WTC11 (cell line): Measurements from ENCODE around the gene RETN. TPM values are rescaled to one million over a fixed set of nuclear protein-coding genes. Genes with fewer than 3 reads are reported as not detected.

Experiments
- ATAC-seq: fragments of 200-7000 bp; cut with Tn5 transposase; 2 replicates; pipeline ENCODE4 v1.10.0; 2021; ENCODE audit warnings: mild to moderate bottlenecking, moderate library complexity
- CTCF ChIA-PET: fragments of 300-600 bp; sonication (Branson Sonifier 250); formaldehyde crosslinking; loops from one replicate; lab custom pipeline; 2021; ENCODE audit warnings: antibody characterized with exemption; lab: Charles Lee
- POLR2A ChIA-PET: fragments of 350-600 bp; sonication (Branson Sonifier 250); formaldehyde crosslinking; loops from one replicate; lab custom pipeline; 2021; ENCODE audit warnings: antibody characterized with exemption; lab: Charles Lee
- DNase-seq: peaks from one replicate; pipeline ENCODE4 v3.0.0; 2021; ENCODE audit warnings: low spot score
- H3K27ac Mint-ChIP-seq: 2 replicates; pipeline ENCODE4 v1.8.0; 2021; ENCODE audit warnings: mixed read lengths
- H3K27me3 Mint-ChIP-seq: 2 replicates; pipeline ENCODE4 v1.8.0; 2021; ENCODE audit warnings: low read depth, mild to moderate bottlenecking, moderate library complexity, mixed read lengths
- H3K36me3 Mint-ChIP-seq: 2 replicates; pipeline ENCODE4 v1.8.0; 2021; ENCODE audit warnings: mixed read lengths
- H3K4me1 Mint-ChIP-seq: 2 replicates; pipeline ENCODE4 v1.8.0; 2022; ENCODE audit warnings: mixed read lengths
- H3K4me3 Mint-ChIP-seq: 2 replicates; pipeline ENCODE4 v1.8.0; 2021; ENCODE audit warnings: mild to moderate bottlenecking, moderate library complexity, mixed read lengths
- H3K9me3 Mint-ChIP-seq: 2 replicates; pipeline ENCODE4 v1.8.0; 2021; ENCODE audit warnings: mixed read lengths
- AFF4 ChIP-seq: sonication (generic); formaldehyde crosslinking; IDR thresholded peaks from 2 replicates; pipeline ENCODE4 v1.8.1; 2023; ENCODE audit warnings: mild to moderate bottlenecking, missing genetic modification reagents, borderline replicate concordance
- ATF1 ChIP-seq: sonication (generic); formaldehyde crosslinking; IDR thresholded peaks from 2 replicates; pipeline ENCODE4 v1.8.1; 2023; ENCODE audit warnings: mild to moderate bottlenecking, moderate library complexity, missing genetic modification reagents
- FOXJ3 ChIP-seq: sonication (generic); formaldehyde crosslinking; IDR thresholded peaks from 2 replicates; pipeline ENCODE4 v1.9.0; 2021; ENCODE audit warnings: missing genetic modification reagents, mild to moderate bottlenecking, borderline replicate concordance
- IRF1 ChIP-seq: sonication (generic); formaldehyde crosslinking; IDR thresholded peaks from 2 replicates; pipeline ENCODE4 v1.8.0; 2023; ENCODE audit warnings: missing genetic modification reagents
- OVOL2 ChIP-seq: fragments of 250-450 bp; sonication (Bioruptor Pico); IDR thresholded peaks from 2 replicates; pipeline ENCODE4 v1.9.0; 2021; ENCODE audit warnings: mild to moderate bottlenecking, borderline replicate concordance
- ZNF219 ChIP-seq: sonication (generic); formaldehyde crosslinking; IDR thresholded peaks from 2 replicates; pipeline ENCODE4 v1.8.0; 2023; ENCODE audit warnings: missing genetic modification reagents, mild to moderate bottlenecking, borderline replicate concordance
- ZNF416 ChIP-seq: fragments of 250-450 bp; sonication (Bioruptor Pico); IDR thresholded peaks from 2 replicates; pipeline ENCODE4 v1.9.0; 2021; ENCODE audit warnings: mild to moderate bottlenecking, inconsistent platforms
- ZNF423 ChIP-seq: fragments of 250-450 bp; sonication (Bioruptor Pico); IDR thresholded peaks from 2 replicates; pipeline ENCODE4 v2.1.2; 2022; ENCODE audit warnings: mild to moderate bottlenecking, moderate library complexity
- ZNF532 ChIP-seq: fragments of 250-450 bp; sonication (Bioruptor Pico); IDR thresholded peaks from 2 replicates; pipeline ENCODE4 v1.9.0; 2021; ENCODE audit warnings: mild to moderate bottlenecking, borderline replicate concordance
- ZNF671 ChIP-seq: fragments of 250-450 bp; sonication (Bioruptor Pico); IDR thresholded peaks from 2 replicates; pipeline ENCODE4 v1.8.0; 2021; ENCODE audit warnings: mild to moderate bottlenecking
- total RNA-seq: library from RNA; stranded (reverse); gene quantifications from 3 replicates; pipeline ENCODE4 v1.2.3, GENCODE V29; 2021

The RETN gene
- total RNA-seq, 1 experiment from 2014 or later, result not detected

GRCh38 chr19:7620442-7621412, 48.1 kb upstream of the RETN start (continued):
- TF ChIP-seq ZNF532 (CRISPR knock-in tag) (no peak), ATF1 (CRISPR knock-in tag) (no peak), AFF4 (CRISPR knock-in tag) (no peak), ZNF423 (no peak), ZNF219 (CRISPR knock-in tag) (no peak), OVOL2 (CRISPR knock-in tag) (no peak), IRF1 (CRISPR knock-in tag) (no peak)

GRCh38 chr19:7622933-7623685, 45.7 kb upstream of the RETN start:
- Mint-ChIP-seq H3K27me3 (no peaks in the 10 kb centered on the region), H3K4me1 (no peaks in the 10 kb centered on the region; the same call in 1 of the 2 replicates), H3K4me3 (no peak overlapping the region), H3K36me3 (peaks cover 30% of the 10 kb centered on the region), H3K27ac (no peak overlapping the region), H3K9me3 (no peaks in the 10 kb centered on the region)
- CTCF ChIA-PET, result interaction anchor here (0.6 to 1.9 kb wide), 4 partner anchors 27 to 208 kb away, joined by 3 to 16 read pairs (median 8); partner anchors contain the start of genes CAMSAP3 and TRAPPC5
- POLR2A ChIA-PET, result no interaction called here
- no peak for TF ChIP-seq ZNF416
- TF ChIP-seq FOXJ3, result no peak
- TF ChIP-seq ZNF671 (CRISPR knock-in tag), result no peak
- ATAC-seq (peak; percentile 89), DNase-seq (peak; percentile 72)
